ENCODE data around the gene HMX1.

Gene HMX1

GRCh38 chr4:8909548-8909947 is 37.9 kb upstream of the HMX1 start:
- no peak for DNase-seq

DNA sequence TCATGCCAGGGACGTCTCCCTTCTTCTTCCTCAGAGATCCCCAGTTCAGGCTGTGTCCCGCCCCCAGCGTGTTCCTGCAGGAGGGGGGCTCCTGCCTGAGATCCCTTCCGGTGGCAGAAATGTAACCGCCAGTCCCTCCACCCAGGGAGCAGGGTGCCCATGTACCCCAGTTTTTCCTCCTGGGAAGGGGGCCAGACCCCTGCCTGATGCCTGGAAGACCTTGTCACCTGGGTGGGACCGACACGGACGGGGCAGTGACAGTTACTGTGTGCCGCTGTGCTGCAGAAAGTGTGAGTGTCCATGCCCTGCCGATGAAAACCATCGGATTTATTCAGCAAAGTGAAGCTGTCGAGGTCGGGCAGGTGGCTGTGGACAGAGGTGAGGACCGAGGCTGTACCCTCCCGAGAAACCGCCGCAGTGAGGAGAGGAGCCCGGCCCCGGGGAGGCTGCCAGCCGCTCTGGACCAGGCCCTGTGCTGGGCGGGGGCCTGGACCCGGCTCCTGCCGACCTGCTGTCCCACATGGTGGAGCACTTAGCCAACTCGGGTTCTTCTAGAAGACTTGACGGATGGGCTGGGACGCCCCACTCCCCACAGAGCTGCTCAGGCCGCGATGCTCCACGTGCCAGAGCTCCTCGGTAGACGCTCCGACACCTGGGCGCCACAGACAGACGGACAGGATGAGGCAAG is 36.7 kb upstream of the HMX1 start:
- DNase-seq: no peak

DNA sequence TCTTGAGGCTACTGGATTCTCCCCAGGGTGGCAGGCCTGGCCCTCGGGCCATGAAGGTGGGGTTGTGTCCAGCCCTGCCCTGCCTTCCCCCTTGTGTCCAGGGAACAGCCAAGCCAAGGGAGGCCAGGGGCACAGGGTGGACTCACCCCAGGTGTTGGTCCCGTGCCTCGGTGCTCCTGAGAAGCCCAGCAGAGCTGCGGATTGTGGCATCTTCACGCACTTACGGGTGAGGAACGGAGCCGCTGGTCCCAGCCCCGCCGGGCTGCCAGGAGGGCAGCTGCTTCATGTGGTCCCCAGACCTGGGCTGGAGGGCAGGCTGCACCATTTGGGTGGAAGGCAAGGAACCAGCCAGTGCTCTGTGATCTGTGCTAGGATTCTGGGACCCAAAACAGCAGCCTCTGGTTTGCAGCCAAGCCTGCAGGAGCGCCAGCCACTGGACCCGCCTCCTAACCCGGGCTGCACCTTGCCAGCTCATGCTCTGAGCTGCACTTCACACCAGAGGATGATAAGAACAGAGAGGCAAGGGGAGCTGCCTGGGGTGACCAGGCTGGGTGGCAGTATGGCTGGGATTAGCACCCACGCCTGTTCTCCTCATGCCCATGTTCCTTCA is 36.1 kb upstream of the HMX1 start:
- DNase-seq: no peak

- DNase-seq: no peak
Observed at GRCh38 chr4:8906991-8907595, 35.5 kb upstream of the HMX1 start.

DNA sequence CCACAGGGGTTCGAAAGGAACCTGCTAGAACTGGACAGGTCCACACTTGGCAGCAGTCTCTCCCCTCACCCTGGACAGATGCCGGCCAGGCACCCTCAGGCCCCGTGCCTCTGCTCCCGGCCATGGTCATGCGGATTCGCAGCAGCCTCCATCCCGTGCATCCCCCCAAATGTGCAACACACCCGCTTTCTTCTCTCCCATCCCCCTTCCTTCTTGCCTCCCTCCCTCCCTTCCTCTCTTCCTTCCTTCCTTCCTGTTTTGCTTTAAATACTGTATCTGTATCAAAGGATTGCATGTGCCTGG is 35.0 kb upstream of the HMX1 start:
- DNase-seq: no peak

DNA sequence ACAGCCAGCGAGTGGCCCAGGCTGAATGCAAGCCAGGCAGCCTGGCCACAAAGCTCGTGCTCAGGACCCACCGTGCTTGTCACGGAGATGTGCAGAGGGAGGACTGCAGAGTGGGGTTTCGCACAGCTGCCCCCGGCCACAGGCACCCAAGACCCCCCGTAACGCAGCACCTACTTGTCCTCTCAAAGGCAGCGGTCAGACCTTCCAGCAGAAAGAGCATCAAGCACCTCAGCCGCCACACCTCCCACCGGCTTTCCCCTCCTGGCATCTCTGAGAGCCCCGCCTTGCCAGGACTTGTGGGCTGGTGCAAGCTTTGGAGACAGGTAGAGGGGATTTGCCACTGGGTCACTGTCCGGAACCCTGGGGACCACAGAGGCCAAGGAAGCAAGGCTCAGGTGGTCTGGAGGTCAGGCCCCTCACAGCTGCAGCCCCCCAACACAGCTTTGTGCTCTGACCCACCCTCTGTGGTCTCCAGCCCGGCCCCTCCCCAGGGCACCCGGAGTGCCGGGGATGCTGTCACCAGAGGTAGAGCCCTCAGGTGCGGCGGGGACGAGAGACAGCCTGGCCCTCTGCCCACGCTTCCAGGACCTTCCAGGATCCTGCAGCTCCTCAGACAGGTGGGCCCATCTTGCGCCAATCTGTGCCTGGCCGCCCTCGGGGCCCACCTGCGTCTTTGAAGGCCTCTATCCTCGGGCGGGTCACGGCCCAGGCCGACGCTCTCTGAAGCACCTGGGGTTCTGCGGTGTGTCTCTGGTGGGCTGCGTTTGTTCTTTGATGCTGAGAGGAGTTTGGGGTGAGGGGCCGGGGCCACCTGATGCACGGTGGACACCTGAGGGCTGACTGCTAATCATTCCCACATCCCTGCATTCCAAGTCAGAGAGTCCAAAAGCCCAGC is 34.4 kb upstream of the HMX1 start:
- DNase-seq: no peak

GRCh38 chr4:8905226-8905772 is 33.7 kb upstream of the HMX1 start:
- no peak for DNase-seq

- DNase-seq: no peak
Observed at GRCh38 chr4:8904666-8905065, 33.0 kb upstream of the HMX1 start.

- DNase-seq: no peak
Observed at GRCh38 chr4:8904041-8904501, 32.4 kb upstream of the HMX1 start.

DNA sequence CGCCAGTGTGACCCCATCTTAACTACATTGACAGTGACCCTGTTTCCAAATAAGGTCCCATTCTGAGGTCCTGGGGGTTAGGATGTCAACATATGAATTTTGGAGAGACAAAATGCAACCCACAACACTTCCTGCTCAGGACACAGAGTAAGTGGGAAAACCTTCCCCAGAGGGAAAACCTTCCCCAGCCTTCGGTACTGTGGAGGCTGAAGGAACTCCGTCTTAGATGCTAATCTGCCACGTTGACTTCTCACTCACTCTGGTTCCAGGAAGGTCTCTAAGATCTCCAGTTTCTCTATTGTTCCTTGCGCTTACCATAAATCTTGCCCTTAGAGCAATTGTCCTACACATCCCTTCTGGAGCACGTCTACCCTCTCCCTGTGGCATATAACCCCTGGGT is 29.7 kb upstream of the HMX1 start:
- DNase-seq: no peak

- DNase-seq: no peak
Observed at GRCh38 chr4:8900588-8900987, 28.9 kb upstream of the HMX1 start.

- no peak for DNase-seq
Observed at GRCh38 chr4:8898419-8898818, 26.8 kb upstream of the HMX1 start.

DNA sequence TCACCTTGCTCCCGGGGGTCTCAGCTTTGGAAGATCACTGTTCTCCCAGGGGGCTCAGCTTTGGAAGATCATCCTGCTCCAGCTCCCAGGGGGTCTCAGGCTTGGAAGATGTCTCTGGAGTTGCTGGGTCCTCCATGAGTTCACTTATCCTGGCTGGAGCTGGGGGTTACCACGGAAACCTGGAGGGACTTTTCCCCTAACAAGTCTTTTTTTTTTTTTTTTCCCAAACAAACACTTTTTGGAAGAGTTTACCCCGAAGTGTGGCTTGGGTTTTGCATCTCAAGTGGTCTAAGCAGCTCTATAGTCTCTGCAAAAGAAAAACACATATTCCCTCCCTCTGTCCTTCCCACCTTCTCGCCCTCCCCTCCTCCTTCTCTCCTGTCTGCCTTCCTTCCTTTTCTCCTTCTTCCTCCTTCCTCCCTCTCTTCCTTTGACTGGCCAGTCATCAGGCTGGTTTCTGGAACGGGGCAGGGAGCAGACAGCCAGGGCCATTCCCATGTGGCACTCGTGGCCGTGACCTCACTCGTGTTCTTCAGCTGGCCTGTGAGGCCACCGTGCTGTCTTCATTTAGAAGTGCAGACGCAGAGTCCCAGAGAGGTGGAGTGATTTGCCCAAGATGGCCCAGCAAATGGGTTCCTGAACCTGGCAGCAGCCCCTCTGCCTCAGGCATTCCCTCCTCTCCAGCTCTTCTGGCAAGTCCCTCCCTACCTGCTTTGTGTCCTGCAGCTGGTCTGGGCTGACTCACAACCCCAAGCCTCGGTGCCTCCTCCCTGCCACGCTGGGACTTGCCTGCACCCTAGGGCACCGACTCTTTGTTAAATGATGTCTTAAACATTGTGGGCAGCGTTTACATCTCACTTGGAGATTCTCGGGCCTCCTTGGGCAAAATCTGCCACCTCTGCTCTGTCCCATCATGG is 25.9 kb upstream of the HMX1 start:
- no peak for DNase-seq

DNA sequence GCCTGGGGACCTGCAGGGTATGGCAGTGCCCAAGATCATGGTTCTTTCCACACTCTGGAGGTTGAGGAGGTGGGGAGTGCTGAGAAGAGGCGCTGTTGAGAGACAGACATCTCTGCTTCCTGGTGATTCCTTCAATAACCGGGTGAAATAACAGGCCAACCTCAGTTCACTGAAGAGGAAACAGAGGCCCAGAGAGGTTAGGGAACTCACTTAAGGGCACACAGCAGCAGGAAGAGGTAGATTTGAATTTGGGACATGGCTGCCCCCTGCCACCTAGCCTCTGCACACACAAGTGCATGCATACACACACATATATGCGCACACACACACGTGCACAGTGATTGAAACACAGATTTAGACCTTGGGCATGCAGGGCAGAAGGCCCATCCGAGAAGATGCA is 24.9 kb upstream of the HMX1 start:
- DNase-seq: no peak

DNA sequence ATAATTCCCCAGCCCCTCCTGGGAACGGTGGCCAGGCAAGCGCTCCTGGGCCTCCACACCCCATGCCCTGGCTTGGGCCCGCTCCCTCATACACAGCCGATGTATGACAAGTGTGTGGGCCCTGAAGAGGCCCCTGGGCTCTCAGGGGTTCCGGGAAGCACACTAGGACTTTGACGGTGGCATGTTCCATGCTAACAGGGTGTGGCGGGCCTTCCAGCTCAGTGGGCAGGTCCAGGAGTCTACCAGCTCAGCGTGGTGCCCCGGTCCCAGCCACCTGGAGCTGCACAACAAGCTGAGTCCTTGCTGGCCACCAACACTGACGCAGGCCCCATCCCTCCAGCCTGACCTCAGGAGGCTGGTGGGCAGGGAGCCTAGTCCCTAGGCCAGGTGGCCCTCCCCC is 24.4 kb upstream of the HMX1 start:
- no peak for DNase-seq

- no peak for DNase-seq
Observed at GRCh38 chr4:8895295-8895694, 23.7 kb upstream of the HMX1 start.

DNA sequence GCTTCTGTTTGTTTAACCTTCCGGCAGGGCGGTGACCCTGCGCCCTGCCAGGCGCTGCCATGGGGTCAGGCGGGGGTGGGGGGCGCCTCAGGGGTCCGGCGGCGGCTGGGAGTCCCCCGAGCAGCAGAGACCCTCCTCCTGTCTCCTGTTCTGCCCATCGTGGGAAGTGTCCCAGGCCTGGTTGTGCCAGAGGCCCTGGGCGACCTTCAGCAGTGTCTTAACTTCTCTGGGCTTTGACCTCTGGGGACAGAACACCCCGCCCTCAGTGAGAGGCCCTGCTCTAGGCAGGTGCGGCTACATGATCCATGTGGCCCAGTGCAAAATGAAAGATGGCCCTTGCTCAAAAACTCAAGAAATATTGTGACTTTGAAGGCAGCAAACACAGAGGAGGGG is 22.8 kb upstream of the HMX1 start:
- DNase-seq: no peak

- no peak for DNase-seq
Observed at GRCh38 chr4:8893624-8894423, 22.2 kb upstream of the HMX1 start.

DNA sequence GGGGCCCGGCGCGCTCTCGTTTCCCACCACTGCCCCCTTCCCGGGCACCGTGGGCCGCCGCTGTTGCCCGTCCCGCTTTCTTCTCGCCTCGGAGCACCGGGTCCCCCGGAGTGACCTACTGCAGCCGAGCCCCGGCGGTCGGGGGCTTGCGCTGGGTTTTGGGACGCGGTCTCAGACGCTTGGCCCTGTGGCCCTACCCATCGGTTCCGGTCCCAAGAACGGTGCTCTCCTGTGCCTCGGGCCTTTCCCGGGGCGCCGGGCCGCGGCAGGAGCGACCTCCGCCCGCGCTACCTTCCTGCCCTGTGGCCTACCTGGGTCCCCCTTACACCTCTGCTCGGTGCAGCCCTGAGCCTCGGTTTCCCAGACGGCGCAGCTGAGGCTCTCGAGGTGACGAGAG is 21.6 kb upstream of the HMX1 start:
- DNase-seq: no peak

GRCh38 chr4:8892556-8893226 is 21.1 kb upstream of the HMX1 start:
- DNase-seq: no peak
